Heart right ventricle (tissue), 16 donors: ENCODE results near the gene PTPRN2. TPM values are rescaled to one million over a fixed set of nuclear protein-coding genes. Genes with fewer than 3 reads are reported as not detected.

Experiments used
- ATAC-seq, 8 donors: fragments of 200-7000 bp; cut with Tn5 transposase; one replicate each; pipeline ENCODE4 v1.9.1; 2020; ENCODE audit warnings: mild to moderate bottlenecking in 8 of 8, moderate library complexity in 8 of 8, moderate number of reproducible peaks in 1 of 8
- DNase-seq, 2 donors: peaks; one replicate each; pipeline ENCODE4 v3.0.0-alpha.2; 2020
- H3K27ac ChIP-seq, 10 donors: fragments of 200-600 bp; sonication (generic) in 2 of 10; one replicate each; pipeline versions ENCODE4 v1.5.0 to v1.8.0; 2020 to 2022; ENCODE audit warnings: mild to moderate bottlenecking in 3 of 10
- H3K27me3 ChIP-seq, 7 donors: fragments of 200-600 bp; one replicate each; pipeline ENCODE4 v1.8.0; 2021 to 2022; ENCODE audit warnings: mild to moderate bottlenecking in 2 of 7
- H3K36me3 ChIP-seq, 9 donors: fragments of 200-600 bp; sonication (generic) in 1 of 9; one replicate each; pipeline versions ENCODE4 v1.5.0 to v1.8.0; 2020 to 2022; ENCODE audit warnings: mild to moderate bottlenecking in 2 of 9
- H3K4me1 ChIP-seq, 9 donors: fragments of 200-600 bp; sonication (generic) in 1 of 9; one replicate each; pipeline versions ENCODE4 v1.5.0 to v1.8.0; 2020 to 2022; ENCODE audit warnings: mild to moderate bottlenecking in 4 of 9
- H3K4me3 ChIP-seq, 10 donors: fragments of 200-600 bp; sonication (generic) in 2 of 10; one replicate each; pipeline versions ENCODE4 v1.5.0 to v1.8.0; 2020 to 2022; ENCODE audit warnings: mild to moderate bottlenecking in 7 of 10, moderate library complexity in 2 of 10
- H3K9me3 ChIP-seq, 11 donors: fragments of 200-600 bp in 10 of 11; sonication (generic) in 2 of 11; one replicate each; pipeline versions ENCODE4 v1.5.0 to v1.8.0; 2013 to 2022; ENCODE audit warnings: mild to moderate bottlenecking in 2 of 11, control low read depth in 1 of 11, moderate library complexity in 1 of 11
- WGBS, 2 donors: extraction: QIAGEN DNeasy Blood & Tissue Kit; methylation state at CpG; one replicate each; pipeline ENCODE4 v1.1.7; 2013; ENCODE audit warnings: inconsistent platforms in 1 of 2; 5-methylcytosine and 5-hydroxymethylcytosine counted together
- intact Hi-C, 10 donors: fragments of 100-400 bp; cut with DNase I; formaldehyde crosslinking; loops; one replicate each; pipeline versions ENCODE4 v1.11.1 to v1.14.2; 2022
- polyA plus RNA-seq, 2 donors: library from polyadenylated mRNA; stranded (reverse); fragments of 200-250 nt; gene quantifications; one replicate each; pipeline ENCODE4 v1.2.3, GENCODE V29; 2013
- total RNA-seq, 10 donors: library from RNA; stranded (reverse); fragmentation: NEBNext Ultra II Directional in 3 of 10; extraction: Animal tissue kit (Norgen Biotek cat#: 25700) in 3 of 10; gene quantifications; one replicate each; pipeline versions ENCODE4 v1.2.1 to v1.2.4, GENCODE V29; 2021 to 2023
- TF ChIP-seq, protein P1 (sequence below), 9 donors: fragments of 200-600 bp; sonication (generic) in 2 of 9; IDR thresholded peaks; one replicate each; pipeline versions ENCODE4 v1.5.0 to v1.8.0; 2021 to 2022; ENCODE audit warnings: antibody characterized with exemption in 9 of 9, mild to moderate bottlenecking in 5 of 9, moderate library complexity in 1 of 9
- donor health status: Arrhythmogenic right ventricular cardiomyopathy.
- donor health status: ischemic (EF 13 %, LVEDD 7.1; RV severe dilation, severe dysfunction).
- donor health status: healthy with polysubstance abuse.
- donor health status: DM: no; HTN: yes; CAD: no.
- donor health status: DM: no; HTN: no; CAD: no.
- donor health status: ischemic (EF 25% LVEDD 6.9; RV normal size, moderate dysfunction).
- donor health status: ischemic (EF 25% LVEDD 5.7; RV mildly dilated, moderate dysfunction).
- donor health status: healthy.
- donor health status: DM: yes; HTN: yes; CAD: no.
- donor health status: Ischemic cardiomyopathy.
- donor health status: ischemic (EF 35%, LVEDD 5.7; RV mildly dilated, moderate dysfunction).
- donor health status: nonischemic (EF 11% LVEDD 7.7; RV severe dilation, severe dysfunction).
- donor health status: DM: yes; HTN: yes; CAD: no.
- donor health status: PGD.
- donor health status: ischemic (EF 29% LVEDD 5.4; RV normal size, mild dysfunction).
- donor health status: nonischemic (EF 23%, LVEDD 6.1; RV moderate dilation, normal function).

Gene PTPRN2
- total and polyA plus RNA-seq, 12 donors, result 0.82 to 1.8 (median 1.3) TPM

GRCh38 chr7:157871681-157872080 lies 715.9 kb downstream of the PTPRN2 start:
- Histone ChIP-seq H3K9me3 (peaks cover 0 to 13% (median 0%) of the 10 kb centered on the region in 11 donors), H3K36me3 (no peaks in the 10 kb centered on the region), H3K27ac (no peak overlapping the region), H3K4me3 (no peak overlapping the region), H3K27me3 (peaks cover 4 to 29% (median 15%) of the 10 kb centered on the region in 7 donors), H3K4me1 (peaks cover 0 to 9% (median 5%) of the 10 kb centered on the region in 9 donors)
- intact Hi-C loops, result loop anchor here in 3 of 10 donors (5.0 to 10.0 kb wide), 2 partner anchors 437 to 439 kb away; no protein-coding TSS in a partner anchor
- ATAC-seq (no peak), DNase-seq (no peak)
- TF ChIP-seq, protein P1, sequence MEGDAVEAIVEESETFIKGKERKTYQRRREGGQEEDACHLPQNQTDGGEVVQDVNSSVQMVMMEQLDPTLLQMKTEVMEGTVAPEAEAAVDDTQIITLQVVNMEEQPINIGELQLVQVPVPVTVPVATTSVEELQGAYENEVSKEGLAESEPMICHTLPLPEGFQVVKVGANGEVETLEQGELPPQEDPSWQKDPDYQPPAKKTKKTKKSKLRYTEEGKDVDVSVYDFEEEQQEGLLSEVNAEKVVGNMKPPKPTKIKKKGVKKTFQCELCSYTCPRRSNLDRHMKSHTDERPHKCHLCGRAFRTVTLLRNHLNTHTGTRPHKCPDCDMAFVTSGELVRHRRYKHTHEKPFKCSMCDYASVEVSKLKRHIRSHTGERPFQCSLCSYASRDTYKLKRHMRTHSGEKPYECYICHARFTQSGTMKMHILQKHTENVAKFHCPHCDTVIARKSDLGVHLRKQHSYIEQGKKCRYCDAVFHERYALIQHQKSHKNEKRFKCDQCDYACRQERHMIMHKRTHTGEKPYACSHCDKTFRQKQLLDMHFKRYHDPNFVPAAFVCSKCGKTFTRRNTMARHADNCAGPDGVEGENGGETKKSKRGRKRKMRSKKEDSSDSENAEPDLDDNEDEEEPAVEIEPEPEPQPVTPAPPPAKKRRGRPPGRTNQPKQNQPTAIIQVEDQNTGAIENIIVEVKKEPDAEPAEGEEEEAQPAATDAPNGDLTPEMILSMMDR (IDR thresholded peaks at IDR 0.05), result no peak
- 89 to 95% methylated on average over 4 of the region's 4 CpGs for WGBS, 2 donors

DNA sequence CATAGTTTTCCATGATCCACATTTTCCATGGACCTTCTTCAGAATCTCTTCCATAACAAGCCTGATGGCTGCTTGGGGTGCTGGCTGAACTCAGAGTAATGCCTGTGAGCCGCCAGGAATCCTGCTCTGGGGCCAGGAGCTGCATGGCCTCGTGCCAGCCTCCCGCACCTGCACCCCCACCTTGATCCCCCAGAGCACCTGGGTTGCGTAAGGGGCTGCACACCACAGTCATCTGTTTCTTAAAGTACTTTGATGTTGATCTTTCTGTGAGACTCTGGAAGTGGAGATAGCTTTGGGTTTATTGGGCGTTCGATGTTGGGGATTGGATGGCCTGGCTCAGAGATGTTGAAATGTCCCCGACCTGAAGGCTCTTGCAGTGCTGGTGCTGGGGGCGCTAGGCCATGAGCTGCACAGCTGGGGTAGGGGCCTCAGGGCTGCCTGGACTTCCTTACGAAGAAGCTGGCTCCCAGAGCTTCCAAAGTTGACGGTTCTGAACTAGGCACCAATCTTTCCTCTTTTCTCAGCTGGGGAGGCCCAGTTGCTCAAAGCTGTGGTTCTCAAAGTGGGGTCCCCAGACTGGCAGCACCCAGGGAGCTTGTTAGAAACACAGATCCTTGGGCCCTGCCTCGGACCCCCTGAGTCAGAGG lies 716.9 kb downstream of the PTPRN2 start:
- DNase-seq (no peak), ATAC-seq (no peak)
- Histone ChIP-seq H3K27me3 (peaks cover under 1 to 20% (median 9%) of the 10 kb centered on the region in 7 donors), H3K4me1 (peaks cover 0 to 9% (median 5%) of the 10 kb centered on the region in 9 donors), H3K36me3 (no peaks in the 10 kb centered on the region), H3K27ac (no peak overlapping the region), H3K4me3 (no peak overlapping the region), H3K9me3 (peaks cover 0 to 13% (median 0%) of the 10 kb centered on the region in 11 donors)
- 81 to 86% methylated on average over 11 of the region's 11 CpGs for WGBS, 2 donors
- intact Hi-C loops, result loop anchor here in 3 of 10 donors (5.0 to 10.0 kb wide), 2 partner anchors 436 to 438 kb away; no protein-coding TSS in a partner anchor
- TF ChIP-seq, protein P1 (IDR thresholded peaks at IDR 0.05), result no peak

- Histone ChIP-seq H3K27ac (no peak overlapping the region), H3K27me3 (peaks cover 0 to 14% (median 4%) of the 10 kb centered on the region in 7 donors), H3K36me3 (no peaks in the 10 kb centered on the region), H3K9me3 (peaks cover 0 to 13% (median 0%) of the 10 kb centered on the region in 11 donors), H3K4me1 (peaks cover 0 to under 1% (median 0%) of the 10 kb centered on the region in 9 donors), H3K4me3 (no peak overlapping the region)
- TF ChIP-seq, protein P1 (IDR thresholded peaks at IDR 0.05), result no peak
- ATAC-seq (no peak), DNase-seq (no peak)
- intact Hi-C loops, result loop anchor here in 3 of 10 donors (5.0 to 10.0 kb wide), 2 partner anchors 435 to 437 kb away; no protein-coding TSS in a partner anchor
- WGBS, 2 donors, result 96 to 97% methylated on average over 4 of the region's 4 CpGs
Measured at GRCh38 chr7:157869793-157870192, 717.8 kb downstream of the PTPRN2 start.

DNA sequence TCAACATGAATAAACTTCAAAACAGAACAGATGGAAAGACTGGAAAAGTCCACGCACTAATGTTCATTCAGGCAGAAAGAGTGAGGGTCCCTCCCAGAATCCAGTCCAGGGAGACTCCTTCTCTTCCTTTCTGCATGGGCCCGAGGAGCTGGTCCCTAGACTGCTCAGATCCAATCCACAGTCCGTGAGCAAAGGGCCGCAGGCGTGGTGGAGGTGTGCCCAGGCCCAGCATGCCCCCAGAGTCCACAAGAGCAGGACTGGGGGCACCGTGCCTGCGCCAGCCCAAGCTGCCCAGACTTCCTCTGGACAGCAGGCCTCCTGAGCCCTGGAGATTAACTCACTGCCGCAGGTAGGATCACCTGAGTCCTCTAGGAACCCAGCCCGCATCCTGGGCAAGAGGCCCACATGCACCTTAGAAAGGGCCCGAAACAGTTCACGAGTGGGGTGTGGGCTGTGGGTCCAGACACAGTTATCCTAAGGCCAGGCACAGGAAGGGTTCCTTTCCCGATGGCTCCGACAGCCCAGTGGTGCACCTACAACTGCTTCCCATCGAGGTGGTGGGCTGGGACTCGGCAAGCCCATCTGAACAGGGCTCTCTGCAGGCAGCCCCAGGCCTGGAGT lies 719.8 kb downstream of the PTPRN2 start:
- intact Hi-C loops, result no loop called here
- Histone ChIP-seq H3K4me1 (no peaks in the 10 kb centered on the region), H3K36me3 (no peaks in the 10 kb centered on the region), H3K9me3 (peaks cover 0 to 13% (median 0%) of the 10 kb centered on the region in 11 donors), H3K4me3 (no peak overlapping the region), H3K27me3 (peaks cover 0 to 13% (median 0%) of the 10 kb centered on the region in 7 donors), H3K27ac (no peak overlapping the region)
- WGBS, 2 donors, result 90 to 99% methylated on average over 15 of the region's 15 CpGs
- DNase-seq (no peak), ATAC-seq (no peak)
- TF ChIP-seq, protein P1 (IDR thresholded peaks at IDR 0.05), result no peak
